GM18502 (cell line): ENCODE data around the gene IRAK1.

Experiments used
- ATAC-seq: cut with Tn5 transposase; IDR thresholded peaks from one replicate; pipeline ENCODE4 v1.9.1; 2021; ENCODE audit warnings: mild to moderate bottlenecking; ENCODE audit not compliant: unreplicated experiment, poor library complexity

IRAK1 gene

DNA sequence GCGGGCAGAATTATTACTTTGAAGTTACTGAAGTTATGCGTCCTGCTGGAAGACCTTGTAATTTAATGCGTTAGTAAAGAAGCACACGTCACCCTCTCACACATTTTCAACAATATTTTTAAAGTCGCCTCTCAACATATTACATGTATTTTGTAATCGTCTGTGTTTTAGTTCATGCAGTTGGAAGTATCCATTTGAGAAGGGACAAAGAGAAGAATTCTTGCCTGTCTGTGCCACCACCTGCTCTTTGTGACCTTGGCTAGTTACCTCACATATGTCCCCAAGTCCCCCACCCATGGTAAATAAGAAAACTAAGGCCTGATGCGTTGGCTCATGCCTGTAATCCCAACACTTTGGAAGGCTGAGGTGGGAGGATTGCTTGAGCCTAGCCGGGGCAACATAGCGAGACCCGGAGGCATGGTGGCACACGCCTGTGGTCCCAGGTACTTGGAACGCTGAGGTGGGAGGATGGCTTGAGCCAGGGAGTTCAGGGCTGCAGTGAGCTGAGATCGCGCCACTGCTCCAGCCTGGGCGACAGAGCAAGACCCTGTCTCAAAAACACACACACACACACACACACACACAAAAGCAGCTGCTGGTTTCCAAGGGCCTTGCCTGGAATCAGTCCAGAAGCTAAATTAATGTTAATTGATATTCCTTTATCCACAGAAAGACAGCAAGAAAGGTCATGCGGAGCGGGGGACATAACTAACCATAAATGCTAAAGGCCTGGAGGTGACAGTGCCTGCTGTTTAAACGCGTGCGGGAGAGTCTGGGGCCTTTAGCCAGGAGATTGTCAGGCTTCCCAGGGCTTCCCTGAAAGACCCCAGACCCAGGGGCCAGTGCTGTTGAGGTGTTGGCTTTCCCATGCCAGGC lies 46.3 kb downstream of the IRAK1 start:
- no peak for ATAC-seq

DNA sequence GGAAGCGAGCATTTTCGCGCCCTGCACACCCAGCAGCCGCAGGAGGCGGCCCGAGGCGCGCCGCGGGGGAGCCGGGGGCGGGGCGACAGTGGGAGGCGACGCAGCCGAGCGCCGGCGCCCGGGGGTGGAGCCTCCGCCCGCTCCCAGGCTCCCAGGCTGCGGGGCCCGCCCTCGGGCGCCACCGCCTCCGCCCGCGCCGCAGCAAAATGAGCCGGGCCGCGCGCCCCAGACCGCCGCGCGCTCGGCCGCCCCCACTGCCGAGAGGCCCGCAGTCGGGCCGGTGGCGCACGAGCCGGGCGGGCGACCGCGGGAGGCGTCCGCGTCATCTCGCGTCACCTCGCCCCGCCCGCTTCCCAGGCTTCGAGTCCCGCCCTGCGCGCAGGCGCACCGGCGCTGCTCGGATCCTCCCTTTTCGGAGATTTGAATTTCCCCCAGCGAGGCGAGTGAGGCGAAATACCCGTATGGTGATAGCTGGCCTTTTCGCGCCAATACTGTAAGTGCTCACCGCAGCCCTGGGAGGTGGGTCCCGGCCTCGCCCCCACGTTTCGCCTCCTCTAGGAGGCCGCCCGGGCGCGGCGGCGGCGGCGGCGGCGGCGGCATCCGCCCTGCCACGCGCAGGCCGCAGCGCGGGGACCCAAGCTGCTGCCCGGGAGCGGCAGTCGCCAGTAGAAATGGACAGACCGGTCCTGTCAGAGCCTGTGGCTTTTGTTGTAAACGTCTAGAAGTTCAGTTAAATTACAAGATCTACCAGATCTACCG lies 47.2 kb downstream of the IRAK1 start, which contains the start of gene TMEM187:
TSS of gene TMEM187 (plus strand) at position 387 of the 759 bp plus-strand sequence. CDS start 9,309 bp downstream, outside the sequence.
- peak; percentile 63 for ATAC-seq

DNA sequence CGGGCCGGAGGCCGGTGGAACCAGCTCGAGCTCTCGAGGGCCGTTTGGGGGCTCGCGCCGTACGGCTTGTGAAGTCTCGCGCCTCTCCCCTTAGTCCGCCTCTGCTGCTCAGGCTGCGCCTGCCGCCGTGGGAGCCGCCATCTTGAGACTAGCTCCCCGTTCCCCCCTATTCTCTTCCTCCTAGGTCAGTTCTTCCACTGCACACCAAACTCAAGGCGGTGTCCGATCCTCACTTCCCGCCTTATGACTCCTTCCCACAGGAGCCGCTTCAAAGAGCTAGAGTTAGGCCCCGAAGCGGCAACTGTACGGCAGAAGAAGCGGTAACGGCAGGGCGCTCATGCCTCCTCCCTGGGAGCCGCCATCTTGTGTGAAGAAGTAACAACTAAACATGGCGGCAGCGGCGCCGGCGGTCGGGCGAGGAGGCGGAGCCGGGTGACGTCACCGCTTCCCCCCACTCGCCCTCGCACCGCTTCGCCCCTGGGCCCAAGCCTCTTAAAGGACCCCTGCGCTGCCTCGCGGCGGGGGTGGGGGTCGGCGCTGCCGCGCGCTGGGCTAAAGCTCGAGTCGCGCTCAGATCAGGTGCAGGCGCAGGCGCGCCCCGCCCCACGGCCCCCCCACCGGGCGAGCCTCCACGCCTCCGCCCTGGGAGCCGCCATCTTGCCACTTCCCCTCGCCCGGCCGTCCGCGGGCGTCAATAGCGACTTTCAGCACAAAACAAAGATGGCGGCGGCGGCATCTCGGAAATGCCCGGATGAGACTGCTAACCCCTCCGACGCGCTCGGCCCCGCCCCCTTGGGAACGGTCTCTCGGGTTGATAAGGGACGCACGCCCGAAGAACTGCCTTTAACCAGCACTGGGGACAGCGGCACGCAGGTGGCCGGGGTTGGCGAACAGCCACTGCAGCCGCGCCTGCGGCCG lies 48.0 kb downstream of the IRAK1 start, which contains the start of gene HCFC1:
TSS of gene HCFC1 (minus strand) at position 369 of the 918 bp plus-strand sequence. CDS start 978 bp downstream, outside the sequence.
- ATAC-seq, result peak; percentile 48

DNA sequence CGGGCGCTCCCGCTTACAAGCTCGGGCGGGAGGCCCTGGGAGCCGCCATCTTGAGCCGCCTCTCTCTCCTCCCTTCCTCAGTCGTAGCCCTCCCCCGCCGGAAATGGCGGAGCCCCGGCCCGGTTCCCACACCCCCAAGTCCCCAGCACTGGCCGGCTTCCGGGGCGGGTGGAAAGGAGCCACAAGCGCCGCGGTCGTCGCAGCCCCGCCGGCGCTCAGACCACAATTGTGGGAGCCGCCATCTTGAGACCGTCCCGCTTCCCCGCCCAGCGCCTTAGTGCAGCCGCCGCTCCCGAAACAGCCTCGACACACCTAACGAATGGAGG lies 48.6 kb downstream of the IRAK1 start:
- peak; percentile 52 for ATAC-seq

DNA sequence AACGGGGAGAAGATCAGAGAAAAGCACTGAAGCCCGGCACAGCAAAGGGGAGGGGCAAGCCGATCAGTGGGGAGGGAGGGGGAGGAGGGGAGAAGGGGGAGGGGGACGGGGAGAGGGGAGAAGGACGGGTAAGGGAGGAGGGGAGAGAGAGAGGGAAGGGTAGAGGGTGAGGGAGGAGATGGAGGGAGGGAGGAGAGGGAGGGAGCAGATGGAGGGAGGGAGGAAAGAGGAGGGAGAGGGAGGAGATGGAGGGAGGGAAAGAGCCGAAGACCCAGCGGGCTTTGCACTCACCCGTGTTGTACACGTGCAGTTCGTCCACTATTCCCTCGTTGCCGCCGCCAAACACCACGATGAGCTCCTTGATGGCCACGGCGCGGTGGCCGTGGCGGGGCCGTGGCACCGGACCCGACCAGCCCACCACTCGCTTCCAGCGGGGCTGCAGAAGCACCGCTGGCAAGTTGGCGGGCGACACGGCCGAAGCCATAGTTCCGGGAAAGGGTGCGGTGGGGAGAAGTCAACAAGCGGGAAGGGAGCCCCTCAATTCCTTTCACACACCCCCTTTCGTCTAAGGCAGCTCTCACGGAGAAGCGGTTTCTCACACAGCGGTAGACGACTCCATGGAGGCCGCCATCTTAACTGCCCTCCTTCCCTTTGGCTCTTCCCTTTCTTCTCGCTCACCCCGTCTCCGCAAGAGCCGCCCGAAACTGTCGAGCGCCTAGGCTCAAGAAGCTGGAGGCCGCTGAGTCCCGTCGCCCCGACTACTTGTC lies 49.2 kb downstream of the IRAK1 start:
- peak; percentile 13 for ATAC-seq

DNA sequence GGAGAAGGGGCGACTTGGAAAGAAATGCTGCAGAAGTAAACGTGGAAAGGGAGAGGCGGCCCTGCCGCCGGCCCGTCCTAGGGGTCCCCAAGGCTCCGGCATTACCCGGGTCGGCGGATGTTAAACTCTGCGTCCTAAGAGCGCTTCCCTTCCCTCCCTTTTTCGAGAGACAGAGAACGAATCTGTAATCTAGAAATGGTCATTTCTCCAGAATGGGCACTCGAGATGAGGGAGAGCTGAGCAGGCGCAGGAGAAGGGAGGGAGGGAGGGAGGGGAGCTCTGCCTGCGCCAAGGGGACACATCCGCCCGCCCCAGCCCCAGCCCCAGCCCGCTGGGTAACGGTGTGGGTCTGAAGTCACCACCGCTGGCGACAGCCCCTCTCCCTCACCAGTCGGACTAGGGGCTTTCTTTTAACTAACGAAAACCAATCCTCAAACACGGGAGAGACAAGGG lies 49.8 kb downstream of the IRAK1 start:
- ATAC-seq, result no peak

DNA sequence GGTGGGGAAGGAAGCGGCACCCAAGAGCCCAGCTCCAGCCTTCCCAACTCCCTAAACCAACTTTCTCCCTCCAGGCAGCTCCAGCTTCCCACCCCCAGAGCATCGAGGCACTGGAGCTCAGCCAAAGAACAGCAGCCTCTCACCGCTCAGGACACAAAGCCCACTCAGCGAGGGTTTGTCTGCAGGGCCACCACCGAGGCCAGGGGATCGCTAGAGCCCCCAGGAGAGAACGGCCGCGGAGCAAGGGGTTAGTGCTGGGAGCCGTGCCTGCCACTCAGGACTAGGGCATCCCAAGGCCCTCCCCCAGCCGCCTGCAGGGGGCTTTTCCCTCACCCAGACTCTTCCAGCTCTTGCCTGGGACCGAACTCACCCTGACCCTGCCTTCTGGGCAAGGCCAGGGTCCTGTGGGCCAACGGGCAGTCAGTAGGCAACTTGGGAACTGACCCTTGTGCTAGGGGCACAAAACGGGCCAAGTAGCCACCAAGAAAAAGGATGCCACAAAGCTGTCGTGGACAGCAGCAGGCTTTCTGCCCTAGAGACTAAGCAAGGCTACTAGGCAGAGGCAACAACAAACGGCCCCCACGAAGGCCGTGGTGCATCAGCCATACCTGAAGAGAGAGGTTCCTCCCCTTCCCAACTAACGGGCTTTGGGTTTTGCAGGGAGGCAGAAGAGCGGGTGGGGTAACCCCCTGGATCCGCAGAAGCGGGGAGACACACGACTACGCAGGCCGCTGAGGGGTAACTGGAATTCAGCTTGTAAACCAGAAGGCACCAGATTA lies 50.4 kb downstream of the IRAK1 start:
- ATAC-seq, result no peak

DNA sequence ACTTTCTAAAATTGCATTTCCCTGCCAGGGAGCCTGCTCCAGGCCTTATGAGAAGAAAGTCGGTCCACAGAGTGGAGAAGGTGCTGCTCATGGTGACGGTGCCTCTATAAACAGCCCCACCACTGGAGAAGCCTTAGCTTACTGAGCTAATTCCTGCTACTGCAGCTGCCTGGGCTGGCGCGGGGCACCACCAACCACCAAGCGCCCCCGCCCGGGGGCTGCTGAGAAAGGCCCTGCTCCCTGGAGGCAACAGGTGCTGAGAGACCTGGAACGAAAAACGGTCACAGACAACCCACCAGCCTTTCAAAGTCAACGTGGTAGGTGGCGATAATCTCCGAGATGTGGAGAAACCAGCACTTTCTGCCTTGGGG lies 51.0 kb downstream of the IRAK1 start:
- ATAC-seq, result no peak

DNA sequence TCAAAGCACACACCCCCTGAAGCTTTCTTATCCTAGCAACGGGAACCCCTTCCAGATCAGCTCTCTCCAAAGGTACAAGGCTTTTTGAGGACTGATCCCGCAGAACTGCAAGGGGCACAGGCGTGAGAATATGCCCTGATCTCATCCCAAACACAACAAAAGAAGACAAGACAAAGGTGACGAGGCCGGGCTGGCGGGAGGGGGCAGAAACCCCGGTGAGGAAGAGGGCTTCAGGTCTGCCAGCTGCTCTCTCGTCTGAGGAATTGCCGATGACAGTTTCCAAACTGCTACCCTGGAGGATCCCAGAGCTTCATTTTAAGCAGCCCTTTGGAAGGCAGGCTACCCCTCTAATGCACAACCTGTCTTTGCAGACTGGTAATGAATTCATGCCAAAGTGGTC lies 51.4 kb downstream of the IRAK1 start:
- ATAC-seq, result no peak

DNA sequence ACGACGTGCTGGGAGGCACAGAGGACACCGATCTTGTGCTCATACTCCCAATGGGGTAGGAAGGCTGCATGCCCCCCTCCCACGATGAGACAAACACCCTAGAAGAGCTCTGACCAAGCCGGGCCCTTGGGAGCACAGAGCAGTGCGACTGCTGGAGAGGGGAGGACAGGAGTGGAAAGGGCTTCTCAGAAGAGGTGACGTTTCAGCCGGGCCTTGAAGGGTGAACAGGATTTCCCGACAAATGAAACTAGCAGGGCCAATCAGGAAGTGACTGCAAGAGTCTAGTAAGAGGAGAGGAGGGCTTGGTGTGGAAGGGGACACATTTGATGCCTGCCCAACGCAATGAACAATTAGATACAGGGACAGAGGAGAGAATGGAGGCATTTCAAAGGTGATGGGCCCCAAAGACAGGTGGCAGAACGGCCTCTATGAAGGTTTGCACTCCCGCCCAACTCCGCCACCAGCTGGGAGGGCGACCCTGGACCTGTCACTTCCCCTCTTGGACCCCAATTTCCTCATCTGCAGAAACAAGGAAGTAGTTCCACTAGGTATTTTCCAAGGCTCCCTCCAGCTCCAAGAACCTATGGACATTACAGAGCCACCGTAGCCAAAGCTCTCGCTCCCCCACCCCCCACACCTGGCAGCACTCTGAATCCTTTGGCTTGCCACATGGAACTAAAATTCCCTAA lies 52.0 kb downstream of the IRAK1 start:
- ATAC-seq, result no peak

DNA sequence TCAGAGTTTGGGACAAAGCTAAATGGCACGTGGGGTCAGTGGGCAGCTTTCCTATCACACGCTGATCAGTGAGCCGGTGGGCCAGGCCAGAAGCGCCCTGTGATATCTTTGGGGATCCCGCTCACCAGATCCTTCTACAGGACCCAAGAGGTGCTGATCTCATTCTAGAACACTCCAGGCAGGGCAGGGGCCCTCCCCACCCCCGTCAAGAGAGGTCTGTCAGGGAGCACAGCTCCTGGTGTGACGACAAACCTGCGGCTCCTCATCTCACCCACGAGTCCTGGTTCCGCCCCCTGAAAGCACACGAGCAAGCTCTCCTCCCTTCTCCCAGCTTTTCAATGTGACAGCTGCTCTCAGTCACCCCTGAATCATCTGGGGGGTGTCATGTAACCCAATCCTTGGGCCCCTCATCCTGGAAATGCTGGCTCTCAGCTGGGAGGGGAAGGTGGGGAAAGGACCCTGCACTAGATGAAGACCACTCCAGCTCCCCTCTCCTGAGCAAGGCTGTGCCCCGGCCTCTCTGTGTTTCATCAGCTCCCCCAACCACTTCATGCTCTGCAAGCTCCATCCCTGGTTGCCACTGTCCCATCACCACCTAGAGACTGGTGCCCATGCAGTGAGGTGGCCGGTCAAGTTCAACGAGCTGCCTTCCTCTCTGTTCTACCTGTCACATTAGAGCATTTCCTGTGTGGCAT lies 52.7 kb downstream of the IRAK1 start:
- no peak for ATAC-seq

DNA sequence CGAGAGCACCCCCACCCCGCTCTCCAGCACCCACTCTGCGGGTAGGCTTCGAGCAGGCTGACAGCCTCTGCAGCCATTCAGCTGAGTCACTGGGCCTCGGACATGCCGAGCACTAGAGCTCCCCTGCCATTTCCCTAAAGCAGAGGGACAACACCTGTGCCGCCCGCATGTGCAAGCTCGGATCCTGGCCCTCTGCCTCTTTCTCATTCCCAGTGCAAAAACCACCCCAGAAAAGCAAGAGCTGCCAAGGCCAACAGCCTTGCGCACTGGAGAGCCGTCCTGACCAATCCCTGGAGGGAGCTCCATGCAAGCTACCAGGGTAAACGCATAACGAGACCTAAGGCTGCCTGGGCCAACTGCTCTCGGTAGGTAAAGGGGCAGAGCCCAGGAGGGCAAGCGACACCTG lies 53.4 kb downstream of the IRAK1 start:
- no peak for ATAC-seq

DNA sequence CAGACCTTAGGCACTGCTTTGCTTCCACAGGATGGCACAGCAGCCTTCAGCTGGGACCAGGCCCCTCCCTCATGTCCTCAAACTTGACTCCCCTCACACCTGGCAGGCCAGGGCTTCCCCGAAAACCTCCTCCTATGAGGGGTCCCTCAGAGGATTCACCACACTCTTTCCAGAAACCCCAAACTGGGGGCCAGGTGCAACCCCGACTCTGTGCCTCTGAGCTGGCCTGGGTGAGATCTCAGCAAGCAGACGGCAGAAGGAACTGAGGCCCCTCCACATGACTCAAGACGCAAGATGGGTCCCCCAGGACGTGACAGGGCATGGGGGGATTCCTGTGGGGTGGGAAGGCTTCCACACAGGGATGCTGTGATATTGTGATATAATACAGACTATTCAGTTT lies 54.3 kb downstream of the IRAK1 start:
- ATAC-seq, result no peak

DNA sequence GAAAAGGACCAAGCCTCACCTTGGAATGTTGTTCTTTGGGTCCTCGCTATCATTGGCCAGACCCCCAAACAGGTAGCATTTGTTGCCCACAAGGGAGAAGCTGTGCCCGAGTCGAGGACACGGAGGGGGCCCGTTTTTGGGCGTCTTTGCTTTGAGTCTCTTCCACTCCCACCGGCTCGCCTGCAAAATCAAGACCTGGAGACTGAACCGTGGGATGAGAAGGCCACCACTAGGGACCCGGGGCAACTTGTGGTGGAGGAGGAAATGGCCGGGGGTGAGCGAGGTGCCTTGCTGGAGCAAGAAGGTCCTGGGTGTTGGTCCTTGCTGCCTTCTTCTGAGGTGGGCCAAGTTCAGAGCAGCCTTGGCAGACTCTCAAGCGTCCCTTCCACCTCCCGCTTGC lies 55.6 kb downstream of the IRAK1 start:
- no peak for ATAC-seq

DNA sequence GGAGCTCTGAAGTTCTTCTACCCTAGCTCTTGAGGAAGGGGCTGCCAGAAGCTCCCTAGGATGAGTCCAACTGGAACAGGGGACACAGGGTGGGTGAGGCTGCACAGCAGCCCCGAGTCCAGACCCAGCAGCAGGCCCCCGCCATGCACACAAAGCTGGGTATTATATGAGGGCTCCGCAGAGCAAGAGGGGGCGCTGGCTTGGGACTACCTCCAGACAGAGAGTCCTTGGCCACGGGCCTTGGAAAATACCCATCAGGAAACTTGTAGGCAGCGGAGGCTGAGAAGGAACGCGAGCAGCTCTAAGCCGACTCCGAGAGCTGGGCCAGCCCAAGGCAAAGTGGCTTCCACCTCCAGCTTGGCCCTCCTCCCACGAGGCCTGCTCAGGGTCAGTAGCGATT lies 56.2 kb downstream of the IRAK1 start:
- no peak for ATAC-seq

DNA sequence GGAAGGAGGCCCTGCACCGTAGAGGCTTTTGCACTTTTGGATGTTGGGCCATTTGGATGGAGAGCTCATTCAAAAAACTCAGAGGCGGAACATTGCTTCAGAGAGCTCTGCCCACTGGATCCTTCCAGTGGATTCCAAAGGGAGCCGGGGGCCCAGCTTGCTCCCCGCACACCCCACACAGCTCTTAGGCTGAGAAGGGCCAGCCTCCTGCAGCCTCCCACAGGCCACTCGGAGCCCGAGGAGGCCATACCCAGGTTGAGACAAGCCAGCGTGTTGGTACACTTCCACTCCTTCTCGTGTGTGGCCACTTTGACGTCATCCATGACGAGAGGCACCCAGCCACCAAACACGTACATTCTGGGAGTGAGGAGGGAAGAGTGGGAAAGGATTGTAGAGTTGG lies 58.4 kb downstream of the IRAK1 start:
- ATAC-seq, result no peak

DNA sequence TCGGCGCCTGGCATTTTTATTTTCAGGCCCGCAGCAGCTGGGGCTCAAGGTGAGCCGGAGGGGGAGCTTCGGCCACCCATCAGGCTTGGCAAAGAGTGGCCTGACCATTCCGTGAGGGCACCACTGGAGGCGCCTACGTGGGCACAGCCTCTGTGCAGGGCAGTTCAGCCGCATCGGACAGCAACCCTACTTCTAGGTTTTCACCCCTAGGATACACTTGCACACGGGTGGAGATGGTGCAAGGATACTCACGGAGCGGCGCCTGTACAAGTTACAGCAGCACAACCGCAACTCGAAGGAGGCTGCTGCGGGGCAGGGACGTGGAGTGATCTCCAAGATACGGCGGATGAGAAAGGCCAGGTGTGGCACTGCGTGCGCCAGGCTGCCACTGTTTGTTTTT lies 58.9 kb downstream of the IRAK1 start:
- ATAC-seq, result no peak
